NOMO-1 (cell line): ENCODE data around the gene LIG3.
A peak's percentile ranks its signal among the peaks of the same experiment; 100 is the strongest.
"Not testable (repeated sequence)": the region's sequence is repeated elsewhere in the genome, so short reads cannot be mapped to it uniquely, and the experiment has no call there.

Source experiments
- DNase-seq, 2 experiments: peaks; one replicate each; lab custom pipeline; 2025; ENCODE audit not compliant: unreplicated experiment in 2 of 2; lab: John Stamatoyannopoulos, UW

LIG3 gene

GRCh38 chr17:35030780-35031179 lies 50.5 kb downstream of the LIG3 start:
- DNase-seq: no peak

- DNase-seq: no peak
These were observed 58.1 kb downstream of the LIG3 start for GRCh38 chr17:35038453-35038852.

- DNase-seq: no peak
These were observed 61.1 kb downstream of the LIG3 start for GRCh38 chr17:35041390-35041789.

GRCh38 chr17:35044181-35044580 lies 63.9 kb downstream of the LIG3 start:
- DNase-seq: no peak

GRCh38 chr17:35045458-35045979 lies 65.2 kb downstream of the LIG3 start:
- DNase-seq: not testable (repeated sequence)

- no peak for DNase-seq
These were observed 65.9 kb downstream of the LIG3 start for GRCh38 chr17:35046245-35046644.

GRCh38 chr17:35046740-35047283 lies 66.5 kb downstream of the LIG3 start:
- peak; percentile 6 to 53 for DNase-seq

- DNase-seq: no peak
These were observed 68.5 kb downstream of the LIG3 start for GRCh38 chr17:35048685-35049379.

- no peak for DNase-seq
These were observed 69.9 kb downstream of the LIG3 start for GRCh38 chr17:35050170-35050569.

- DNase-seq: peak; percentile 86 to 91
These were observed 70.9 kb downstream of the LIG3 start for GRCh38 chr17:35051183-35051578.

- DNase-seq: peak in 1 of 2 experiments; percentile 59
These were observed 71.4 kb downstream of the LIG3 start for GRCh38 chr17:35051579-35052240.

GRCh38 chr17:35052241-35052610 lies 71.9 kb downstream of the LIG3 start:
- DNase-seq: no peak

GRCh38 chr17:35052780-35053179 lies 72.5 kb downstream of the LIG3 start:
- no peak for DNase-seq

GRCh38 chr17:35053204-35053603 lies 72.9 kb downstream of the LIG3 start:
- DNase-seq: no peak

- DNase-seq: no peak
These were observed 75.7 kb downstream of the LIG3 start for GRCh38 chr17:35056013-35056412.

GRCh38 chr17:35057332-35057915 lies 77.1 kb downstream of the LIG3 start:
- DNase-seq: no peak
